ENCODE results near the gene RNF213.

GRCh38 chr17:80419255-80419654 lies 158.6 kb downstream of the RNF213 start:
- TF ChIP-seq REST (IDR thresholded peaks at IDR 0.05) = no peak
- TF ChIP-seq, protein P1, sequence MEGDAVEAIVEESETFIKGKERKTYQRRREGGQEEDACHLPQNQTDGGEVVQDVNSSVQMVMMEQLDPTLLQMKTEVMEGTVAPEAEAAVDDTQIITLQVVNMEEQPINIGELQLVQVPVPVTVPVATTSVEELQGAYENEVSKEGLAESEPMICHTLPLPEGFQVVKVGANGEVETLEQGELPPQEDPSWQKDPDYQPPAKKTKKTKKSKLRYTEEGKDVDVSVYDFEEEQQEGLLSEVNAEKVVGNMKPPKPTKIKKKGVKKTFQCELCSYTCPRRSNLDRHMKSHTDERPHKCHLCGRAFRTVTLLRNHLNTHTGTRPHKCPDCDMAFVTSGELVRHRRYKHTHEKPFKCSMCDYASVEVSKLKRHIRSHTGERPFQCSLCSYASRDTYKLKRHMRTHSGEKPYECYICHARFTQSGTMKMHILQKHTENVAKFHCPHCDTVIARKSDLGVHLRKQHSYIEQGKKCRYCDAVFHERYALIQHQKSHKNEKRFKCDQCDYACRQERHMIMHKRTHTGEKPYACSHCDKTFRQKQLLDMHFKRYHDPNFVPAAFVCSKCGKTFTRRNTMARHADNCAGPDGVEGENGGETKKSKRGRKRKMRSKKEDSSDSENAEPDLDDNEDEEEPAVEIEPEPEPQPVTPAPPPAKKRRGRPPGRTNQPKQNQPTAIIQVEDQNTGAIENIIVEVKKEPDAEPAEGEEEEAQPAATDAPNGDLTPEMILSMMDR (IDR thresholded peaks at IDR 0.05; ENCODE audit: low read depth, low read length, missing input control) = no peak
- no peak for TF ChIP-seq GABPA (IDR thresholded peaks at IDR 0.05 in 1 of 2, conservative IDR thresholded peaks at IDR 0.05 in 1 of 2)
- no peak for TF ChIP-seq TAF1 (conservative IDR thresholded peaks at IDR 0.05)
- TF ChIP-seq RAD21 (IDR thresholded peaks at IDR 0.05) = no peak
- TF ChIP-seq, protein P2, sequence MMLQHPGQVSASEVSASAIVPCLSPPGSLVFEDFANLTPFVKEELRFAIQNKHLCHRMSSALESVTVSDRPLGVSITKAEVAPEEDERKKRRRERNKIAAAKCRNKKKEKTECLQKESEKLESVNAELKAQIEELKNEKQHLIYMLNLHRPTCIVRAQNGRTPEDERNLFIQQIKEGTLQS (IDR thresholded peaks at IDR 0.05) = no peak
- no peak for TF ChIP-seq YY1 (IDR thresholded peaks at IDR 0.05)
- no peak for TF ChIP-seq JUND (IDR thresholded peaks at IDR 0.05)
- TF ChIP-seq FOXA1 (IDR thresholded peaks at IDR 0.05) = no peak
- no peak for TF ChIP-seq SP1 (IDR thresholded peaks at IDR 0.05)
- no peak for TF ChIP-seq NR2F2 (IDR thresholded peaks at IDR 0.05)
- TF ChIP-seq EGR1 (IDR thresholded peaks at IDR 0.05; ENCODE audit: low read depth in 2 of 2) = no peak
- TF ChIP-seq, protein P3, sequence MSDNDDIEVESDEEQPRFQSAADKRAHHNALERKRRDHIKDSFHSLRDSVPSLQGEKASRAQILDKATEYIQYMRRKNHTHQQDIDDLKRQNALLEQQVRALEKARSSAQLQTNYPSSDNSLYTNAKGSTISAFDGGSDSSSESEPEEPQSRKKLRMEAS (IDR thresholded peaks at IDR 0.05) = no peak
- TF ChIP-seq HNF4G (IDR thresholded peaks at IDR 0.05) = no peak

Measured in liver (tissue), 3 donors.